DOHH2 (cell line): ENCODE measurements around the gene TMEM121B.

ENCODE experiments used
- EZH2phosphoT487 ChIP-seq: fragments of 200-600 bp; sonication (generic); IDR thresholded peaks from 2 replicates; pipeline ENCODE4 v1.6.1; 2017; ENCODE audit warnings: borderline replicate concordance, mild to moderate bottlenecking, antibody characterized with exemption, low read length, moderate library complexity, mixed read lengths
- TF ChIP-seq, protein P1 (sequence below): fragments of 200-600 bp; sonication (generic); IDR thresholded peaks from one replicate; pipeline ENCODE4 v1.5.1; 2014; ENCODE audit warnings: antibody characterized with exemption, mild to moderate bottlenecking, low read depth, low read length; ENCODE audit not compliant: poor library complexity, severe bottlenecking

GRCh38 chr22:17137861-17138425 lies 16.8 kb upstream of the TMEM121B start:
- TF ChIP-seq, protein P1, sequence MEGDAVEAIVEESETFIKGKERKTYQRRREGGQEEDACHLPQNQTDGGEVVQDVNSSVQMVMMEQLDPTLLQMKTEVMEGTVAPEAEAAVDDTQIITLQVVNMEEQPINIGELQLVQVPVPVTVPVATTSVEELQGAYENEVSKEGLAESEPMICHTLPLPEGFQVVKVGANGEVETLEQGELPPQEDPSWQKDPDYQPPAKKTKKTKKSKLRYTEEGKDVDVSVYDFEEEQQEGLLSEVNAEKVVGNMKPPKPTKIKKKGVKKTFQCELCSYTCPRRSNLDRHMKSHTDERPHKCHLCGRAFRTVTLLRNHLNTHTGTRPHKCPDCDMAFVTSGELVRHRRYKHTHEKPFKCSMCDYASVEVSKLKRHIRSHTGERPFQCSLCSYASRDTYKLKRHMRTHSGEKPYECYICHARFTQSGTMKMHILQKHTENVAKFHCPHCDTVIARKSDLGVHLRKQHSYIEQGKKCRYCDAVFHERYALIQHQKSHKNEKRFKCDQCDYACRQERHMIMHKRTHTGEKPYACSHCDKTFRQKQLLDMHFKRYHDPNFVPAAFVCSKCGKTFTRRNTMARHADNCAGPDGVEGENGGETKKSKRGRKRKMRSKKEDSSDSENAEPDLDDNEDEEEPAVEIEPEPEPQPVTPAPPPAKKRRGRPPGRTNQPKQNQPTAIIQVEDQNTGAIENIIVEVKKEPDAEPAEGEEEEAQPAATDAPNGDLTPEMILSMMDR, result no peak
- no peak for TF ChIP-seq EZH2phosphoT487
